PC-3 (cell line): ENCODE measurements around the gene CD226. TPM values are rescaled to one million over a fixed set of nuclear protein-coding genes. Genes with fewer than 3 reads are reported as not detected.

Source experiments
- ATAC-seq: fragments of 200-7000 bp; cut with Tn5 transposase; 2 replicates; pipeline ENCODE4 v1.9.1; 2020; ENCODE audit warnings: mild to moderate bottlenecking, moderate library complexity
- BruUV-seq: library from RNA; stranded (reverse); fragments of 400-500 nt; replicated peaks from 2 replicates; lab custom pipeline; 2021; lab: Mats Ljungman, UMichigan
- CTCF ChIA-PET: fragments of 300-600 bp; sonication (Branson Sonifier 250); formaldehyde crosslinking; loops from one replicate; lab custom pipeline; 2022; ENCODE audit warnings: antibody characterized with exemption; lab: Charles Lee
- POLR2A ChIA-PET: fragments of 300-600 bp; sonication (Branson Sonifier 250); formaldehyde crosslinking; loops from one replicate; lab custom pipeline; 2022; ENCODE audit warnings: antibody characterized with exemption; ENCODE audit not compliant: unreplicated experiment; lab: Charles Lee
- DNase-seq: peaks from one replicate; pipeline ENCODE4 v3.0.0-alpha.2; 2015
- H2AFZ ChIP-seq: fragments of 300-600 bp; sonication (generic); 2 replicates; pipeline ENCODE4 v1.6.0; 2016; ENCODE audit warnings: antibody characterized with exemption, low read length
- H3F3A ChIP-seq: fragments of 300-600 bp; sonication (generic); one replicate; pipeline ENCODE4 v1.6.0; 2017; ENCODE audit warnings: antibody characterized with exemption, low read length, control low read depth, mild to moderate bottlenecking; ENCODE audit not compliant: unreplicated experiment
- H3K27ac ChIP-seq: fragments of 300-600 bp; sonication (generic); 2 replicates; pipeline ENCODE4 v1.5.1; 2016; ENCODE audit warnings: mild to moderate bottlenecking, low read length
- H3K27me3 ChIP-seq: fragments of 300-600 bp; sonication (generic); 2 replicates; pipeline ENCODE4 v1.6.1; 2016; ENCODE audit warnings: low read length, mixed read lengths
- H3K36me3 ChIP-seq: fragments of 300-600 bp; sonication (generic); 2 replicates; pipeline ENCODE4 v1.6.1; 2016; ENCODE audit warnings: low read depth, mixed run types, low read length, mixed read lengths
- H3K4me1 ChIP-seq: fragments of 300-600 bp; sonication (generic); 2 replicates; pipeline ENCODE4 v1.5.1; 2016; ENCODE audit warnings: low read length; ENCODE audit not compliant: insufficient read depth
- H3K4me2 ChIP-seq: fragments of 300-600 bp; sonication (generic); 2 replicates; pipeline ENCODE4 v1.6.0; 2016; ENCODE audit warnings: low read length
- H3K4me3 ChIP-seq: fragments of 300-600 bp; sonication (generic); 2 replicates; pipeline ENCODE4 v1.5.1; 2016; ENCODE audit warnings: mild to moderate bottlenecking, low read length, mixed read lengths
- H3K79me2 ChIP-seq: fragments of 300-600 bp; sonication (generic); 2 replicates; pipeline ENCODE4 v1.6.1; 2017; ENCODE audit warnings: low read length, mixed read lengths
- H3K9ac ChIP-seq: fragments of 300-600 bp; sonication (generic); 2 replicates; pipeline ENCODE4 v1.6.0; 2016; ENCODE audit warnings: mild to moderate bottlenecking, low read length
- H3K9me2 ChIP-seq: fragments of 300-600 bp; sonication (generic); replicated peaks from 2 replicates; pipeline ENCODE4 v1.6.1; 2016; ENCODE audit warnings: mixed run types, low read length, mixed read lengths
- H3K9me3 ChIP-seq: fragments of 300-600 bp; sonication (generic); 2 replicates; pipeline ENCODE4 v1.6.1; 2016; ENCODE audit warnings: low read length, mixed read lengths
- H4K20me1 ChIP-seq: fragments of 300-600 bp; sonication (generic); 2 replicates; pipeline ENCODE4 v1.6.1; 2016; ENCODE audit warnings: low read length, mixed read lengths
- EZH2 ChIP-seq: fragments of 300-600 bp; sonication (generic); IDR thresholded peaks from one replicate; pipeline ENCODE4 v1.6.1; 2017; ENCODE audit warnings: antibody characterized with exemption, mild to moderate bottlenecking, low read length; ENCODE audit not compliant: unreplicated experiment
- EZH2phosphoT487 ChIP-seq: fragments of 300-600 bp; sonication (generic); IDR thresholded peaks from 2 replicates; pipeline ENCODE4 v1.6.1; 2018; ENCODE audit warnings: mild to moderate bottlenecking, antibody characterized with exemption, low read length, borderline replicate concordance
- intact Hi-C: fragments of 100-400 bp; cut with micrococcal nuclease; formaldehyde crosslinking; loops from 2 replicates; pipeline ENCODE4 v1.9.0; 2023
- total RNA-seq: library from RNA; depleted of rRNA; stranded (reverse); fragments of >200 nt; gene quantifications from 2 replicates; pipeline ENCODE4 v1.2.3, GENCODE V29; 2014
- TF ChIP-seq, protein P1 (sequence below): fragments of 300-600 bp; sonication (generic); conservative IDR thresholded peaks from 2 replicates; pipeline ENCODE4 v1.5.1; 2017; ENCODE audit warnings: antibody characterized with exemption, low read depth, mild to moderate bottlenecking, low read length

CD226 gene
- total RNA-seq, 1 experiment from 2014 or later = 0.26 TPM

DNA sequence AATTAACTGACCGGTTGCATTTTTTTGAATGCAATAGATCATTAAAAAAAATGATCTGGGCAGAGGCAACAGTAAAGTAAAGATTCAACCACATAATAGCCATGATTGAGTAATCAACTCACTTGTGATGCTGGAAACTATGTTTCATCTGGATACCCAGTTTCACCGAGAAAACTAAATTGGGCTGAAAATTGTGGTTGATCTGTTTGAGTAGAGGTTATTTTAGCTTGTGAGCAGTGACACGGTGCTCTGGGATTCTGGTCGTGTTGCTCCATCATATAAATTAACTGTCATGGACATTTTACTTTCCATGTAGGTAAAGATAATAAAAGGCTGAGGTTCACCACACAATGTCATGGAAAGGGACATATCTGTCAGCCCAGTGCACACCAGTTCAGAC lies 58.7 kb downstream of the CD226 start:
- ChIA-PET POLR2A (no interaction called here), CTCF (no interaction called here)
- no peak overlapping the region for H3K27ac ChIP-seq
- ATAC-seq (no peak), DNase-seq (no peak)
- intact Hi-C loops = no loop called here
- H3K4me2 ChIP-seq = no peak overlapping the region
- H3K9me2 ChIP-seq = no peaks in the 10 kb centered on the region
- no peaks in the 10 kb centered on the region for H3F3A ChIP-seq
- no peaks in the 10 kb centered on the region for H3K79me2 ChIP-seq
- H4K20me1 ChIP-seq = no peaks in the 10 kb centered on the region
- no peaks in the 10 kb centered on the region for H3K9me3 ChIP-seq
- no TSS peak for BruUV-seq
- H3K9ac ChIP-seq = no peak overlapping the region
- no peak overlapping the region for H3K4me3 ChIP-seq
- H3K36me3 ChIP-seq = no peaks in the 10 kb centered on the region
- no peaks in the 10 kb centered on the region for H3K27me3 ChIP-seq
- no peak overlapping the region for H2AFZ ChIP-seq
- TF ChIP-seq, protein P1, sequence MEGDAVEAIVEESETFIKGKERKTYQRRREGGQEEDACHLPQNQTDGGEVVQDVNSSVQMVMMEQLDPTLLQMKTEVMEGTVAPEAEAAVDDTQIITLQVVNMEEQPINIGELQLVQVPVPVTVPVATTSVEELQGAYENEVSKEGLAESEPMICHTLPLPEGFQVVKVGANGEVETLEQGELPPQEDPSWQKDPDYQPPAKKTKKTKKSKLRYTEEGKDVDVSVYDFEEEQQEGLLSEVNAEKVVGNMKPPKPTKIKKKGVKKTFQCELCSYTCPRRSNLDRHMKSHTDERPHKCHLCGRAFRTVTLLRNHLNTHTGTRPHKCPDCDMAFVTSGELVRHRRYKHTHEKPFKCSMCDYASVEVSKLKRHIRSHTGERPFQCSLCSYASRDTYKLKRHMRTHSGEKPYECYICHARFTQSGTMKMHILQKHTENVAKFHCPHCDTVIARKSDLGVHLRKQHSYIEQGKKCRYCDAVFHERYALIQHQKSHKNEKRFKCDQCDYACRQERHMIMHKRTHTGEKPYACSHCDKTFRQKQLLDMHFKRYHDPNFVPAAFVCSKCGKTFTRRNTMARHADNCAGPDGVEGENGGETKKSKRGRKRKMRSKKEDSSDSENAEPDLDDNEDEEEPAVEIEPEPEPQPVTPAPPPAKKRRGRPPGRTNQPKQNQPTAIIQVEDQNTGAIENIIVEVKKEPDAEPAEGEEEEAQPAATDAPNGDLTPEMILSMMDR = no peak
- TF ChIP-seq EZH2phosphoT487 (no peak), EZH2 (no peak)
- H3K4me1 ChIP-seq = peaks cover 9% of the 10 kb centered on the region; the same call in 1 of the 2 replicates

DNA sequence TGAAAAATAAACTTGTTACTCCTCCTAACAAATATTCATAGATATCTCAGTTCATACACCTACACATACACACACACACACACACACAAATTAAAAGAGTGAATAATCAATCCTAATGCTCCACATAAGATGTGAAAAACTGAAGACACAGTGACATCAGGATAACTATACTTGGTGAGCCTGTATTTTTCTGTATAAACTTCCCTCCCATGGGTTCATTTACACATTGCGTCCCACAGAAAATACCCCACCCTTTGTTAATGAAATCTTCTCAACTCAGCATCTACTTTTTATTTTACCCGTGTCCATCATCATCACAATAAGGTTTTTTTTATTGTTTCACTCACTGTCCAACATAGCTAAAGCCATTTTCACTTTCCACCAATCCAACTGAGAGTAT lies 60.4 kb downstream of the CD226 start:
- H4K20me1 ChIP-seq = no peaks in the 10 kb centered on the region
- H3K9me3 ChIP-seq = no peaks in the 10 kb centered on the region
- intact Hi-C loops = no loop called here
- no peak overlapping the region for H2AFZ ChIP-seq
- ChIA-PET POLR2A (no interaction called here), CTCF (no interaction called here)
- H3K4me3 ChIP-seq = no peak overlapping the region
- DNase-seq (no peak), ATAC-seq (no peak)
- no peak for TF ChIP-seq EZH2
- no peak for TF ChIP-seq EZH2phosphoT487
- TF ChIP-seq, protein P1 = no peak
- H3K79me2 ChIP-seq = no peaks in the 10 kb centered on the region
- no TSS peak for BruUV-seq
- H3K27ac ChIP-seq = no peak overlapping the region
- H3K27me3 ChIP-seq = no peaks in the 10 kb centered on the region
- H3K9me2 ChIP-seq = no peaks in the 10 kb centered on the region
- no peaks in the 10 kb centered on the region for H3F3A ChIP-seq
- peaks cover 9% of the 10 kb centered on the region; the same call in 1 of the 2 replicates for H3K4me1 ChIP-seq
- H3K4me2 ChIP-seq = no peak overlapping the region
- no peaks in the 10 kb centered on the region for H3K36me3 ChIP-seq
- H3K9ac ChIP-seq = no peak overlapping the region

DNA sequence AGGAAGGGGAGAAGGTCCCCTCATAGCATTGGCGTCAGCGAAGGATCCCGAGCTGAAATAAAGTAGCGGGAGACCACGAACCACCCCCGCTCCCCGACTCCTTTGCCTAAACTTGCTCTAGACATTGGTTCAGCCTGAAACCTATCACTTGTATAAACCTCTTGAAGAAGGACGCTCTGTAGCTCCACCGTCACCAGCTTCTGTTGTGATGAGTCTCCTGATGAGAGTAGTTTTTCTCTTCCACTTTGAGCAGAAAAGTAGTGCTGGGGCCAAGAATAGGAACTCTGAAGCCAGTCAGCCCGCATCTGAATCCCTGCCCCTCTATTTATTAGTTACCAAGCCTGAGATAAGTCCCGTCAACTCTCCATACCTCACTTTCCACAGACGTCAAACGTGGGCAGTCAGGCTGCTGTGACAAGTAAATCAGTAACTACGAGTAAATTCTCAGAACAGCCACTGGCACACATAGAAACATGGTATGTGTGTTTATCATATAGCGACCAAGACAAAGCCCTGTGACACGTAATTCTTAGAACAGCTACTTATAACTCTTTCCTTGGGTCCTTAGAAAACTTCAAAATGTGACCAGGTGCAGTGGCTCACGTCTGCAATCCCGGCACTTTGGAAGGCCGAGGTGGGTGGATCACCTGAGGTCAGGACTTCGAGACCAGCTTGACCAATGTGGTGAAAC lies 61.7 kb downstream of the CD226 start:
- H3K36me3 ChIP-seq = no peaks in the 10 kb centered on the region
- H3K4me2 ChIP-seq = no peak overlapping the region
- H3K9me2 ChIP-seq = no peaks in the 10 kb centered on the region
- no peak for ATAC-seq
- no peaks in the 10 kb centered on the region for H3K27me3 ChIP-seq
- no peaks in the 10 kb centered on the region for H3K79me2 ChIP-seq
- no peak for TF ChIP-seq EZH2
- no peak for TF ChIP-seq EZH2phosphoT487
- TF ChIP-seq, protein P1 = no peak
- H3K9me3 ChIP-seq = no peaks in the 10 kb centered on the region
- H4K20me1 ChIP-seq = no peaks in the 10 kb centered on the region
- H3K4me1 ChIP-seq = no peaks in the 10 kb centered on the region
- BruUV-seq = no TSS peak
- CTCF ChIA-PET = no interaction called here
- H3K9ac ChIP-seq = no peak overlapping the region
- intact Hi-C loops = no loop called here
- DNase-seq = no peak
- no peak overlapping the region for H3K27ac ChIP-seq
- no peak overlapping the region for H3K4me3 ChIP-seq
- no peak overlapping the region for H2AFZ ChIP-seq
- H3F3A ChIP-seq = no peaks in the 10 kb centered on the region
- POLR2A ChIA-PET = no interaction called here
